IMR-90 (cell line): Measurements from ENCODE around the gene SLAMF9. TPM values are rescaled to one million over a fixed set of nuclear protein-coding genes. Genes with fewer than 3 reads are reported as not detected.

Experiments used
- ATAC-seq: fragments of 200-7000 bp; cut with Tn5 transposase; 2 replicates; pipeline ENCODE4 v1.9.1; 2020; ENCODE audit warnings: low read depth, mild to moderate bottlenecking, moderate library complexity
- BruUV-seq: library from RNA; stranded (reverse); fragments of 400-500 nt; replicated peaks from 2 replicates; lab custom pipeline; 2021; lab: Mats Ljungman, UMichigan
- CTCF ChIA-PET: fragments of 300-600 bp; formaldehyde crosslinking; extraction: SDS; loops from one replicate; lab custom pipeline; 2021; ENCODE audit warnings: antibody characterized with exemption; lab: Yijun Ruan, JAX
- POLR2A ChIA-PET: fragments of 300-600 bp; sonication (Branson Sonifier 250); formaldehyde crosslinking; loops from one replicate; lab custom pipeline; 2022; ENCODE audit warnings: antibody characterized with exemption; ENCODE audit not compliant: unreplicated experiment; lab: Charles Lee
- DNase-seq: peaks from one replicate; pipeline ENCODE4 v3.0.0; 2013
- H2AFZ ChIP-seq: replicated peaks from 2 replicates; pipeline ENCODE3; 2013; ENCODE audit warnings: low read length, mild to moderate bottlenecking; ENCODE audit not compliant: poor library complexity
- H2AK5ac ChIP-seq: 2 replicates; pipeline ENCODE4 v1.6.1; 2013; ENCODE audit warnings: low read depth, low read length, inconsistent platforms
- H2AK9ac ChIP-seq: replicated peaks from 2 replicates; pipeline ENCODE3; 2013; ENCODE audit warnings: mild to moderate bottlenecking, low read depth, low read length, moderate library complexity; ENCODE audit not compliant: poor library complexity
- H2BK120ac ChIP-seq: 2 replicates; pipeline ENCODE4 v1.6.1; 2013; ENCODE audit warnings: low read depth, low read length, inconsistent platforms
- H2BK15ac ChIP-seq: 3 replicates; pipeline ENCODE4 v1.6.1; 2013; ENCODE audit warnings: low read depth, low read length, inconsistent platforms
- H2BK20ac ChIP-seq: 2 replicates; pipeline ENCODE4 v1.6.1; 2013; ENCODE audit warnings: low read depth, mild to moderate bottlenecking, inconsistent platforms, low read length, moderate library complexity
- H2BK5ac ChIP-seq: 2 replicates; pipeline ENCODE4 v1.6.1; 2013; ENCODE audit warnings: mild to moderate bottlenecking, low read depth, low read length, inconsistent platforms; ENCODE audit not compliant: poor library complexity, severe bottlenecking
- H3K14ac ChIP-seq: replicated peaks from 2 replicates; pipeline ENCODE4 v1.6.1; 2013; ENCODE audit warnings: low read depth, low read length, inconsistent platforms
- H3K18ac ChIP-seq: 2 replicates; pipeline ENCODE4 v1.6.1; 2013; ENCODE audit warnings: low read depth, low read length, control low read depth
- H3K23ac ChIP-seq: 2 replicates; pipeline ENCODE4 v1.6.1; 2013; ENCODE audit warnings: low read depth, low read length, inconsistent platforms
- H3K27ac ChIP-seq: 2 replicates; pipeline ENCODE4 v1.5.1; 2013; ENCODE audit warnings: mild to moderate bottlenecking, control low read depth, low read length; ENCODE audit not compliant: insufficient read depth
- H3K27me3 ChIP-seq: 2 replicates; pipeline ENCODE4 v1.6.1; 2013; ENCODE audit warnings: low read length; ENCODE audit not compliant: control insufficient read depth, insufficient read depth
- H3K36me3 ChIP-seq: 2 replicates; pipeline ENCODE4 v1.6.1; 2013; ENCODE audit warnings: low read length, mixed read lengths; ENCODE audit not compliant: control insufficient read depth, insufficient read depth
- H3K4ac ChIP-seq: 2 replicates; pipeline ENCODE4 v1.6.1; 2013; ENCODE audit warnings: low read depth, low read length, inconsistent platforms
- H3K4me1 ChIP-seq: 2 replicates; pipeline ENCODE4 v1.6.1; 2013; ENCODE audit warnings: low read length, mixed read lengths; ENCODE audit not compliant: control insufficient read depth, insufficient read depth
- H3K4me2 ChIP-seq: 2 replicates; pipeline ENCODE4 v1.6.1; 2013; ENCODE audit warnings: low read depth, mild to moderate bottlenecking, control low read depth, low read length, moderate library complexity
- H3K4me3 ChIP-seq: 2 replicates; pipeline ENCODE4 v1.5.1; 2013; ENCODE audit warnings: low read depth, mild to moderate bottlenecking, control low read depth, low read length, moderate library complexity; ENCODE audit not compliant: insufficient read depth
- H3K56ac ChIP-seq: 2 replicates; pipeline ENCODE4 v1.6.1; 2013; ENCODE audit warnings: low read length, inconsistent platforms; ENCODE audit not compliant: insufficient read depth; ENCODE audit errors: extremely low read depth
- H3K79me1 ChIP-seq, 2 experiments: 2 replicates each; pipeline ENCODE4 v1.6.1; 2013; ENCODE audit warnings: low read length in 2 of 2, inconsistent platforms in 1 of 2, low read depth in 1 of 2
- H3K9ac ChIP-seq: 2 replicates; pipeline ENCODE4 v1.6.1; 2013; ENCODE audit warnings: low read depth, low read length, control low read depth
- H3K9me1 ChIP-seq: 2 replicates; pipeline ENCODE4 v1.6.1; 2013; ENCODE audit warnings: low read length, inconsistent platforms; ENCODE audit not compliant: insufficient read depth
- H3K9me3 ChIP-seq: 2 replicates; pipeline ENCODE4 v1.6.1; 2013; ENCODE audit warnings: low read length; ENCODE audit not compliant: control insufficient read depth, insufficient read depth
- H4K20me1 ChIP-seq: 2 replicates; pipeline ENCODE4 v1.6.1; 2013; ENCODE audit warnings: low read length, inconsistent platforms; ENCODE audit not compliant: insufficient read depth
- H4K5ac ChIP-seq: 2 replicates; pipeline ENCODE4 v1.6.1; 2013; ENCODE audit warnings: mild to moderate bottlenecking, low read depth, low read length, control low read depth
- H4K8ac ChIP-seq, 2 experiments: 2 replicates each; pipeline ENCODE4 v1.6.1; 2013; ENCODE audit warnings: low read depth in 2 of 2, low read length in 2 of 2, control low read depth in 1 of 2, inconsistent platforms in 1 of 2
- H4K91ac ChIP-seq: 2 replicates; pipeline ENCODE4 v1.6.1; 2013; ENCODE audit warnings: low read depth, low read length, inconsistent platforms; ENCODE audit not compliant: insufficient read depth
- CEBPB ChIP-seq: IDR thresholded peaks from 2 replicates; pipeline ENCODE4 v1.6.1; 2012; ENCODE audit warnings: low read depth, low read length, improper control_type of control experiment
- CHD1 ChIP-seq: IDR thresholded peaks from 2 replicates; pipeline ENCODE4 v1.6.1; 2012; ENCODE audit warnings: low read depth, low read length, improper control_type of control experiment
- CTCF ChIP-seq: conservative IDR thresholded peaks from 2 replicates; pipeline ENCODE4 v1.5.1; 2012; ENCODE audit warnings: mild to moderate bottlenecking, low read depth, low read length, improper control_type of control experiment
- ELK1 ChIP-seq: fragments of 150-350 bp; IDR thresholded peaks from 2 replicates; pipeline ENCODE4 v1.6.1; 2016; ENCODE audit warnings: low read depth, mild to moderate bottlenecking, low read length, moderate library complexity, borderline replicate concordance
- FOS ChIP-seq: fragments of 150-350 bp; IDR thresholded peaks from 2 replicates; pipeline ENCODE4 v1.6.1; 2016; ENCODE audit warnings: low read depth, low read length
- NFE2L2 ChIP-seq: fragments of 150-350 bp; IDR thresholded peaks from 2 replicates; pipeline ENCODE4 v1.6.1; 2016; ENCODE audit warnings: low read depth, mild to moderate bottlenecking, low read length
- POLR2A ChIP-seq: IDR thresholded peaks from 2 replicates; pipeline ENCODE4 v1.6.1; 2012; ENCODE audit warnings: mild to moderate bottlenecking, low read depth, low read length
- RFX5 ChIP-seq: IDR thresholded peaks from 2 replicates; pipeline ENCODE4 v1.8.0; 2012; ENCODE audit warnings: low read depth, mild to moderate bottlenecking, low read length, moderate library complexity
- SMC3 ChIP-seq: fragments of 150-350 bp; IDR thresholded peaks from 2 replicates; pipeline ENCODE4 v1.6.1; 2016; ENCODE audit warnings: low read depth, mild to moderate bottlenecking, antibody characterized with exemption, low read length, moderate library complexity
- WGBS, 2 experiments: methylation state at CpG; one replicate each; pipeline versions ENCODE4 v1.1.5 to v1.1.7; 2013; ENCODE audit warnings: missing lambda C conversion rate in 2 of 2; ENCODE audit not compliant: insufficient read length in 1 of 2; ENCODE audit errors: extremely low coverage in 2 of 2; 5-methylcytosine and 5-hydroxymethylcytosine counted together
- dilution Hi-C: fragments of 300-500 bp; cut with HindIII; formaldehyde crosslinking; loops from one replicate; pipeline ENCODE4 v1.14.3; 2018; ENCODE audit warnings: low sequenced_read_pairs; ENCODE audit not compliant: unreplicated experiment
- in situ Hi-C: fragments of 300-500 bp; cut with MboI; formaldehyde crosslinking; loops from 3 replicates; pipeline ENCODE4 v1.14.3; 2019; ENCODE audit warnings: low sequenced_read_pairs, inconsistent platforms, mixed read lengths
- intact Hi-C: fragments of 100-400 bp; cut with micrococcal nuclease; formaldehyde crosslinking; loops from 2 replicates; pipeline ENCODE4 v1.10.0; 2022
- polyA plus RNA-seq, 3 experiments: library from polyadenylated mRNA; depleted of rRNA; stranded (reverse); fragments of >200 nt; gene quantifications; 2 replicates each; pipeline ENCODE4 v1.2.3, GENCODE V29; 2012; ENCODE audit warnings: low replicate concordance in 1 of 3
- total RNA-seq: library from RNA; depleted of rRNA; stranded (reverse); fragments of >200 nt; gene quantifications from 2 replicates; pipeline ENCODE4 v1.2.3, GENCODE V29; 2012

The SLAMF9 gene
- total and polyA plus RNA-seq, 2 of the 4 experiments (the other 2 are of a cell fraction), result 0.18 to 0.67 TPM

GRCh38 chr1:159942632-159943277 lies 11.3 kb downstream of the SLAMF9 start:
- Histone ChIP-seq H3K4me2 (no peak overlapping the region), H2BK120ac (no peak overlapping the region), H3K4me3 (no peak overlapping the region), H3K4ac (no peak overlapping the region), H2AK9ac (no peak overlapping the region), H3K27me3 (peaks cover 78% of the 10 kb centered on the region), H3K9me1 (no peaks in the 10 kb centered on the region), H3K79me1 (no peaks in the 10 kb centered on the region), H2AK5ac (no peak overlapping the region), H3K18ac (no peak overlapping the region), H3K36me3 (no peaks in the 10 kb centered on the region), H4K8ac (no peak overlapping the region), H4K20me1 (no peaks in the 10 kb centered on the region), H3K23ac (no peak overlapping the region), H3K14ac (no peak overlapping the region), H2BK15ac (no peak overlapping the region), H4K91ac (no peak overlapping the region), H3K27ac (no peak overlapping the region), H2BK5ac (no peak overlapping the region), H3K56ac (no peak overlapping the region), H3K9ac (no peak overlapping the region), H2BK20ac (no peak overlapping the region), H4K5ac (no peak overlapping the region), H3K9me3 (no peaks in the 10 kb centered on the region), H3K4me1 (no peaks in the 10 kb centered on the region), H2AFZ (no peak overlapping the region)
- BruUV-seq, result no TSS peak
- no peak for DNase-seq
- ATAC-seq, result no peak
- in situ Hi-C loops, result no loop called here
- intact Hi-C loops, result loop anchor here (10.0 kb wide), 1 partner anchor 432 kb away; no protein-coding TSS in a partner anchor
- WGBS, 2 experiments, result 60% methylated on average over 4 of the region's 15 CpGs; no CpG with 5 or more reads in 1 of the 2 experiments
- dilution Hi-C loops, result no loop called here
- TF ChIP-seq FOS, result no peak
- no peak for TF ChIP-seq CEBPB
- TF ChIP-seq SMC3, result no peak
- TF ChIP-seq ELK1, result no peak
- TF ChIP-seq RFX5, result no peak
- no peak for TF ChIP-seq CTCF
- TF ChIP-seq NFE2L2, result no peak
- no peak for TF ChIP-seq POLR2A
- TF ChIP-seq CHD1, result no peak
- ChIA-PET POLR2A (no interaction called here), CTCF (no interaction called here)
